Activated T-cell treated with anti-CD3 and anti-CD28 coated beads, Interleukin-2, amount 50 U/mL, for 1 hour (primary cell): ENCODE results near the gene SHANK3.

ENCODE experiments used
- DNase-seq: peaks from one replicate; pipeline ENCODE4 v3.0.0-alpha.2; 2020

The SHANK3 gene

GRCh38 chr22:50700387-50701075 lies 27.9 kb downstream of the SHANK3 start:
- no peak for DNase-seq

GRCh38 chr22:50701076-50701419 lies 28.4 kb downstream of the SHANK3 start:
- DNase-seq = no peak

GRCh38 chr22:50701428-50702154 lies 29.0 kb downstream of the SHANK3 start:
- DNase-seq = no peak

- DNase-seq = no peak
These were observed 29.6 kb downstream of the SHANK3 start for GRCh38 chr22:50702261-50702671.

GRCh38 chr22:50702821-50703725 lies 30.4 kb downstream of the SHANK3 start:
- DNase-seq = no peak

GRCh38 chr22:50703726-50704509 lies 31.3 kb downstream of the SHANK3 start:
- no peak for DNase-seq

- DNase-seq = no peak
These were observed 32.0 kb downstream of the SHANK3 start for GRCh38 chr22:50704510-50705218.

- DNase-seq = no peak
These were observed 32.6 kb downstream of the SHANK3 start for GRCh38 chr22:50705219-50705691.

- DNase-seq = no peak
These were observed 33.3 kb downstream of the SHANK3 start for GRCh38 chr22:50705851-50706351.

GRCh38 chr22:50706481-50707125 lies 34.0 kb downstream of the SHANK3 start:
- DNase-seq = no peak

GRCh38 chr22:50708474-50708873 lies 35.9 kb downstream of the SHANK3 start:
- no peak for DNase-seq

GRCh38 chr22:50708996-50709395 lies 36.4 kb downstream of the SHANK3 start:
- no peak for DNase-seq

- no peak for DNase-seq
These were observed 37.6 kb downstream of the SHANK3 start for GRCh38 chr22:50710221-50710620.

- no peak for DNase-seq
These were observed 38.3 kb downstream of the SHANK3 start for GRCh38 chr22:50710886-50711285.

- no peak for DNase-seq
These were observed 39.1 kb downstream of the SHANK3 start for GRCh38 chr22:50711446-50712340.

- no peak for DNase-seq
These were observed 39.9 kb downstream of the SHANK3 start for GRCh38 chr22:50712341-50713007.

GRCh38 chr22:50713008-50713385 lies 40.4 kb downstream of the SHANK3 start:
- DNase-seq = no peak

GRCh38 chr22:50713571-50714056 lies 41.0 kb downstream of the SHANK3 start:
- DNase-seq = no peak

- no peak for DNase-seq
These were observed 41.5 kb downstream of the SHANK3 start for GRCh38 chr22:50714150-50714549.
